HCT116 (cell line): ENCODE results near the gene BEND3. TPM values are rescaled to one million over a fixed set of nuclear protein-coding genes. Genes with fewer than 3 reads are reported as not detected.

Experiments used
- ATAC-seq: fragments of 200-7000 bp; cut with Tn5 transposase; 2 replicates; pipeline ENCODE4 v1.9.1; 2020; ENCODE audit warnings: mild to moderate bottlenecking, moderate library complexity
- BruUV-seq: library from RNA; stranded (reverse); fragments of 400-500 nt; replicated peaks from 2 replicates; lab custom pipeline; 2021; lab: Mats Ljungman, UMichigan
- CTCF ChIA-PET: fragments of 300-600 bp; sonication (Branson Sonifier 250); formaldehyde crosslinking; loops from one replicate; lab custom pipeline; 2021; ENCODE audit warnings: antibody characterized with exemption; lab: Charles Lee
- POLR2A ChIA-PET: fragments of 300-600, 350-600 bp; sonication (Branson Sonifier 250); formaldehyde crosslinking; loops from one replicate; lab custom pipeline; 2021; ENCODE audit warnings: antibody characterized with exemption; lab: Charles Lee
- RAD21 ChIA-PET, 2 experiments: fragments of 300-600 bp; sonication (Branson Sonifier 250); formaldehyde crosslinking; loops; one replicate each; lab custom pipeline; 2023; ENCODE audit warnings: low total read pairs in 2 of 2; ENCODE audit not compliant: uncharacterized antibody in 2 of 2, unreplicated experiment in 2 of 2, low non-redundant PET in 1 of 2; lab: Charles Lee
- DNase-seq: peaks from one replicate; pipeline ENCODE4 v3.0.0-alpha.2; 2010; ENCODE audit warnings: low read depth, low spot score
- H2AFZ ChIP-seq: fragments of 200-600 bp; shearing (Covaris generic), sonication (generic); 2 replicates; pipeline ENCODE4 v1.6.1; 2017; ENCODE audit warnings: low read depth, mixed run types, mixed read lengths, antibody characterized with exemption, low read length; ENCODE audit not compliant: poor library complexity, severe bottlenecking
- H3K27ac ChIP-seq: 2 replicates; pipeline ENCODE4 v1.5.1; 2012; ENCODE audit warnings: low read depth, low read length
- H3K27me3 ChIP-seq: fragments of 200-600 bp; sonication (generic); 2 replicates; pipeline ENCODE4 v1.6.1; 2016; ENCODE audit warnings: mixed run types, low read length, mixed read lengths; ENCODE audit not compliant: insufficient read depth
- H3K36me3 ChIP-seq, 2 experiments: fragments of 200-500 bp in 1 of 2; fragments of 200-600 bp in 1 of 2; sonication (Bioruptor generic) in 1 of 2; sonication (generic) in 1 of 2; 2 replicates each; pipeline versions ENCODE4 v1.5.1 to v1.6.1; 2014 to 2016; ENCODE audit warnings: low read length in 2 of 2, inconsistent platforms in 1 of 2, mixed read lengths in 1 of 2, mixed run types in 1 of 2; ENCODE audit not compliant: insufficient read depth in 2 of 2, control insufficient read depth in 1 of 2
- H3K4me1 ChIP-seq, 2 experiments: fragments of 200-600 bp in 1 of 2; sonication (generic) in 1 of 2; 2 replicates each; pipeline versions ENCODE4 v1.5.1 to v1.6.1; 2012 to 2017; ENCODE audit warnings: low read length in 2 of 2, inconsistent platforms in 1 of 2, mild to moderate bottlenecking in 1 of 2, mixed read lengths in 1 of 2, mixed run types in 1 of 2, moderate library complexity in 1 of 2; ENCODE audit not compliant: insufficient read depth in 2 of 2, control insufficient read depth in 1 of 2
- H3K4me2 ChIP-seq: fragments of 200-600 bp; sonication (generic); 2 replicates; pipeline ENCODE4 v1.6.1; 2017; ENCODE audit warnings: mixed run types, low read length, mixed read lengths
- H3K4me3 ChIP-seq, 2 experiments: fragments of 200-600 bp in 1 of 2; sonication (generic) in 1 of 2; replicated peaks in 1 of 2; 2 replicates each; pipeline ENCODE4 v1.5.1; 2011 to 2016; ENCODE audit warnings: low read length in 2 of 2, control low read depth in 1 of 2, low read depth in 1 of 2, mild to moderate bottlenecking in 1 of 2, mixed read lengths in 1 of 2, mixed run types in 1 of 2
- H3K79me2 ChIP-seq: fragments of 200-600 bp; sonication (generic); 2 replicates; pipeline ENCODE4 v1.6.1; 2017; ENCODE audit warnings: mild to moderate bottlenecking, mixed run types, low read length, moderate library complexity, mixed read lengths; ENCODE audit not compliant: insufficient read depth
- H3K9ac ChIP-seq: fragments of 200-600 bp; sonication (generic); 2 replicates; pipeline ENCODE4 v1.6.1; 2016; ENCODE audit warnings: low read length, mixed read lengths
- H3K9me2 ChIP-seq: fragments of 200-600 bp; sonication (generic), shearing (Covaris generic); 2 replicates; pipeline ENCODE4 v1.6.1; 2017; ENCODE audit warnings: mixed run types, mild to moderate bottlenecking, moderate library complexity; ENCODE audit not compliant: insufficient read depth
- H3K9me3 ChIP-seq, 2 experiments: fragments of 200-500 bp in 1 of 2; fragments of 200-600 bp in 1 of 2; sonication (Bioruptor generic) in 1 of 2; sonication (generic) in 1 of 2; 2 replicates each; pipeline ENCODE4 v1.6.1; 2014 to 2017; ENCODE audit warnings: low read length in 2 of 2, mixed read lengths in 2 of 2, inconsistent platforms in 1 of 2, low read depth in 1 of 2, mild to moderate bottlenecking in 1 of 2, mixed run types in 1 of 2, moderate library complexity in 1 of 2; ENCODE audit not compliant: control insufficient read depth in 1 of 2, insufficient read depth in 1 of 2
- H4K20me1 ChIP-seq: fragments of 200-600 bp; sonication (generic), shearing (Covaris generic); 2 replicates; pipeline ENCODE4 v1.6.1; 2017; ENCODE audit warnings: mixed run types, mild to moderate bottlenecking, moderate library complexity; ENCODE audit not compliant: insufficient read depth
- CEBPB ChIP-seq: IDR thresholded peaks from 2 replicates; pipeline ENCODE4 v1.6.1; 2012; ENCODE audit warnings: low read depth
- EGR1 ChIP-seq: IDR thresholded peaks from 2 replicates; pipeline ENCODE4 v1.6.1; 2012; ENCODE audit warnings: low read depth
- ELF1 ChIP-seq: IDR thresholded peaks from 2 replicates; pipeline ENCODE4 v1.6.1; 2012; ENCODE audit warnings: low read depth, borderline replicate concordance
- EZH2 ChIP-seq: fragments of 200-600 bp; sonication (generic); IDR thresholded peaks from 2 replicates; pipeline ENCODE4 v1.6.1; 2017; ENCODE audit warnings: antibody characterized with exemption, mixed run types
- POLR2A ChIP-seq: IDR thresholded peaks from 2 replicates; pipeline ENCODE4 v1.7.0; 2011; ENCODE audit warnings: borderline replicate concordance; ENCODE audit not compliant: insufficient read depth, insufficient read length; ENCODE audit errors: extremely low read depth
- SP1 ChIP-seq: IDR thresholded peaks from 2 replicates; pipeline ENCODE4 v1.6.1; 2012; ENCODE audit warnings: low read depth
- TCF7L2 ChIP-seq: IDR thresholded peaks from 2 replicates; pipeline ENCODE4 v1.7.0; 2011; ENCODE audit warnings: borderline replicate concordance, inconsistent platforms; ENCODE audit not compliant: insufficient read depth, insufficient read length; ENCODE audit errors: extremely low read depth
- YY1 ChIP-seq: IDR thresholded peaks from 2 replicates; pipeline ENCODE4 v1.6.1; 2011; ENCODE audit warnings: low read length, low read depth, moderate library complexity, mild to moderate bottlenecking; ENCODE audit not compliant: insufficient replicate concordance; ENCODE audit errors: extremely low read depth
- ZBTB33 ChIP-seq: IDR thresholded peaks from 2 replicates; pipeline ENCODE4 v1.6.1; 2011; ENCODE audit warnings: mild to moderate bottlenecking, low read length, moderate library complexity; ENCODE audit not compliant: insufficient replicate concordance; ENCODE audit errors: extremely low read depth
- intact Hi-C: fragments of 100-400 bp; cut with micrococcal nuclease; formaldehyde crosslinking; loops from 2 replicates; pipeline ENCODE4 v1.10.0; 2022
- total RNA-seq: library from RNA; stranded (reverse); gene quantifications from one replicate; pipeline ENCODE4 v1.2.1, GENCODE V29; 2021; ENCODE audit not compliant: unreplicated experiment
- TF ChIP-seq, protein P1 (sequence below), 3 experiments: fragments of 200-600 bp in 1 of 3; sonication (generic) in 1 of 3; IDR thresholded peaks in 2 of 3; conservative IDR thresholded peaks in 1 of 3; 2 replicates each; pipeline ENCODE4 v1.5.1; 2012 to 2017; ENCODE audit warnings: low read depth in 2 of 3, low read length in 2 of 3, antibody characterized with exemption in 1 of 3, borderline replicate concordance in 1 of 3, control low read depth in 1 of 3, mild to moderate bottlenecking in 1 of 3, mixed read lengths in 1 of 3, mixed run types in 1 of 3, moderate library complexity in 1 of 3; ENCODE audit not compliant: insufficient read depth in 1 of 3
- TF ChIP-seq, protein P2 (sequence below): IDR thresholded peaks from 2 replicates; pipeline ENCODE4 v1.6.1; 2012
- TF ChIP-seq, protein P3 (sequence below): IDR thresholded peaks from 2 replicates; pipeline ENCODE4 v1.6.1; 2012

BEND3 gene
- total RNA-seq, 1 experiment from 2014 or later = 6.3 TPM

GRCh38 chr6:107124934-107125348 lies 9.6 kb upstream of the BEND3 start (continued):
- TF ChIP-seq YY1 (no peak), CEBPB (no peak), ZBTB33 (no peak), SP1 (no peak), ELF1 (no peak)

DNA sequence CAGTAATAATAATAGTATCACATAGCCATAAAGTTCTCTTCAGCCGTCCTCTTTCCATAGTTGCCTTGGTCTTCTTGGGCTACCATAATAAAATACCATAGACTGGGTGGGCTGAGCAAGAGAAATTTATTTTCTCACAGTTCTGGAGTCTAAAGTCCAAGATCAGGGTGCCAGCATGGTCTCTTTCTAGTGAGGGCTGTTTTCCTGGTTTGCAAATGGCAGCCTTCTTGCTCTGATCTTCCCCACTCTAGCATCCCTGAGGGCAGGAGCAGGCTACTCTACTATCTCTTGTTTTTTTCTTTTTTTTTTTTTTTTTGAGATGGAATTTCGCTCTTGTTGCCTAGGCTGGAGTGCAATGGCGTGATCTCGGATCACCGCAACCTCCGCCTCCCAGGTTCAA lies 8.2 kb upstream of the BEND3 start:
- no peaks in the 10 kb centered on the region for H3K9me3 ChIP-seq
- intact Hi-C loops = no loop called here
- ChIA-PET CTCF (no interaction called here), RAD21 (no interaction called here), POLR2A (no interaction called here)
- no peak overlapping the region for H3K27ac ChIP-seq
- no peaks in the 10 kb centered on the region for H3K9me2 ChIP-seq
- ATAC-seq = no peak
- no peak overlapping the region for H2AFZ ChIP-seq
- H3K27me3 ChIP-seq = no peaks in the 10 kb centered on the region
- TF ChIP-seq, protein P1, sequence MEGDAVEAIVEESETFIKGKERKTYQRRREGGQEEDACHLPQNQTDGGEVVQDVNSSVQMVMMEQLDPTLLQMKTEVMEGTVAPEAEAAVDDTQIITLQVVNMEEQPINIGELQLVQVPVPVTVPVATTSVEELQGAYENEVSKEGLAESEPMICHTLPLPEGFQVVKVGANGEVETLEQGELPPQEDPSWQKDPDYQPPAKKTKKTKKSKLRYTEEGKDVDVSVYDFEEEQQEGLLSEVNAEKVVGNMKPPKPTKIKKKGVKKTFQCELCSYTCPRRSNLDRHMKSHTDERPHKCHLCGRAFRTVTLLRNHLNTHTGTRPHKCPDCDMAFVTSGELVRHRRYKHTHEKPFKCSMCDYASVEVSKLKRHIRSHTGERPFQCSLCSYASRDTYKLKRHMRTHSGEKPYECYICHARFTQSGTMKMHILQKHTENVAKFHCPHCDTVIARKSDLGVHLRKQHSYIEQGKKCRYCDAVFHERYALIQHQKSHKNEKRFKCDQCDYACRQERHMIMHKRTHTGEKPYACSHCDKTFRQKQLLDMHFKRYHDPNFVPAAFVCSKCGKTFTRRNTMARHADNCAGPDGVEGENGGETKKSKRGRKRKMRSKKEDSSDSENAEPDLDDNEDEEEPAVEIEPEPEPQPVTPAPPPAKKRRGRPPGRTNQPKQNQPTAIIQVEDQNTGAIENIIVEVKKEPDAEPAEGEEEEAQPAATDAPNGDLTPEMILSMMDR (IDR thresholded peaks at IDR 0.05 in 2 of 3, conservative IDR thresholded peaks at IDR 0.05 in 1 of 3; ENCODE audit: borderline replicate concordance in 1 of 3, insufficient read depth in 1 of 3, low read depth in 2 of 3, low read length in 2 of 3) = no peak
- no peak for TF ChIP-seq SP1
- TF ChIP-seq, protein P2, sequence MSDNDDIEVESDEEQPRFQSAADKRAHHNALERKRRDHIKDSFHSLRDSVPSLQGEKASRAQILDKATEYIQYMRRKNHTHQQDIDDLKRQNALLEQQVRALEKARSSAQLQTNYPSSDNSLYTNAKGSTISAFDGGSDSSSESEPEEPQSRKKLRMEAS = no peak
- no peak for TF ChIP-seq YY1
- no peak for TF ChIP-seq ZBTB33
- no peak for TF ChIP-seq POLR2A
- TF ChIP-seq, protein P3, sequence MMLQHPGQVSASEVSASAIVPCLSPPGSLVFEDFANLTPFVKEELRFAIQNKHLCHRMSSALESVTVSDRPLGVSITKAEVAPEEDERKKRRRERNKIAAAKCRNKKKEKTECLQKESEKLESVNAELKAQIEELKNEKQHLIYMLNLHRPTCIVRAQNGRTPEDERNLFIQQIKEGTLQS = no peak
- no peak for TF ChIP-seq EZH2
- no peak for TF ChIP-seq EGR1
- TF ChIP-seq TCF7L2 = no peak
- no peak for TF ChIP-seq ELF1
- no peak for DNase-seq
- no peak overlapping the region for H3K4me2 ChIP-seq
- no peaks in the 10 kb centered on the region for H3K79me2 ChIP-seq
- peaks cover 8% of the 10 kb centered on the region in 2 experiments; a peak in 3 of 4 replicates for H3K4me1 ChIP-seq
- H3K36me3 ChIP-seq = no peaks in the 10 kb centered on the region
- H4K20me1 ChIP-seq = no peaks in the 10 kb centered on the region
- H3K4me3 ChIP-seq = no peak overlapping the region
- no TSS peak for BruUV-seq
- H3K9ac ChIP-seq = no peak overlapping the region
